Breast epithelium (tissue), 4 donors: ENCODE measurements around the gene CPEB1. TPM values are rescaled to one million over a fixed set of nuclear protein-coding genes. Genes with fewer than 3 reads are reported as not detected.

ENCODE experiments used
- DNase-seq, 2 donors: peaks; one replicate each; pipeline ENCODE4 v3.0.0-alpha.2; 2019; ENCODE audit warnings: low spot score in 2 of 2
- H3K27ac ChIP-seq, 2 donors: fragments of 200-600 bp; sonication (generic) in 1 of 2; one replicate each; pipeline ENCODE4 v1.5.1; 2016 to 2019; ENCODE audit warnings: mild to moderate bottlenecking in 1 of 2
- H3K27me3 ChIP-seq, 2 donors: fragments of 200-600 bp; sonication (generic) in 1 of 2; one replicate each; pipeline versions ENCODE4 v1.5.1 to v1.6.0; 2017 to 2019; ENCODE audit warnings: control low read depth in 1 of 2, mild to moderate bottlenecking in 1 of 2
- H3K36me3 ChIP-seq: fragments of 200-600 bp; one replicate; pipeline ENCODE4 v1.5.1; 2019
- H3K4me1 ChIP-seq, 2 donors: fragments of 200-600 bp; sonication (generic); one replicate each; pipeline ENCODE4 v1.5.1; 2016 to 2019; ENCODE audit warnings: control low read depth in 1 of 2
- H3K4me3 ChIP-seq, 3 donors: fragments of 200-600 bp; sonication (generic); 1 replicate in 2 of 3; 2 replicates in 1 of 3; pipeline ENCODE4 v1.5.1; 2016 to 2019; ENCODE audit warnings: mild to moderate bottlenecking in 3 of 3, moderate library complexity in 2 of 3
- H3K9me3 ChIP-seq, 2 donors: fragments of 200-600 bp; sonication (generic) in 1 of 2; one replicate each; pipeline ENCODE4 v1.5.1; 2016 to 2019; ENCODE audit warnings: control low read depth in 1 of 2
- CTCF ChIP-seq, 3 donors: fragments of 450-650 bp; IDR thresholded peaks; one replicate each; pipeline ENCODE4 v1.5.1; 2016 to 2017; ENCODE audit warnings: antibody characterized with exemption in 3 of 3, mild to moderate bottlenecking in 3 of 3, moderate library complexity in 3 of 3
- POLR2A ChIP-seq: fragments of 450-650 bp; IDR thresholded peaks from one replicate; pipeline ENCODE4 v1.6.1; 2016; ENCODE audit warnings: antibody characterized with exemption, mild to moderate bottlenecking, moderate library complexity
- POLR2AphosphoS5 ChIP-seq, 3 donors: sonication (generic); formaldehyde crosslinking; IDR thresholded peaks; one replicate each; pipeline ENCODE4 v1.6.1; 2017; ENCODE audit warnings: antibody characterized with exemption in 3 of 3
- intact Hi-C: fragments of 100-400 bp; cut with DNase I; formaldehyde crosslinking; loops from one replicate; pipeline ENCODE4 v1.15.1; 2023; ENCODE audit warnings: low total_unique reads
- total RNA-seq, 3 donors: library from RNA; depleted of rRNA; stranded (reverse); fragments of >200 nt; gene quantifications; one replicate each; pipeline ENCODE4 v1.1.0, GENCODE V29; 2016

CPEB1 gene
- total RNA-seq, 3 donors from 2014 or later: 2.2 to 6.9 (median 4.6) TPM

GRCh38 chr15:82640672-82641071, 6.5 kb downstream of the CPEB1 start:
- Histone ChIP-seq H3K36me3 (no peaks in the 10 kb centered on the region), H3K27ac (no peak overlapping the region), H3K27me3 (peaks cover 0 to 30% of the 10 kb centered on the region in 2 donors), H3K4me1 (no peaks in the 10 kb centered on the region), H3K4me3 (no peak overlapping the region), H3K9me3 (no peaks in the 10 kb centered on the region)
- TF ChIP-seq CTCF (IDR thresholded peaks at IDR 0.05): no peak
- no peak for TF ChIP-seq POLR2A
- no peak for TF ChIP-seq POLR2AphosphoS5 (IDR thresholded peaks at IDR 0.05)
- DNase-seq: no peak
- intact Hi-C loops: no loop called here

DNA sequence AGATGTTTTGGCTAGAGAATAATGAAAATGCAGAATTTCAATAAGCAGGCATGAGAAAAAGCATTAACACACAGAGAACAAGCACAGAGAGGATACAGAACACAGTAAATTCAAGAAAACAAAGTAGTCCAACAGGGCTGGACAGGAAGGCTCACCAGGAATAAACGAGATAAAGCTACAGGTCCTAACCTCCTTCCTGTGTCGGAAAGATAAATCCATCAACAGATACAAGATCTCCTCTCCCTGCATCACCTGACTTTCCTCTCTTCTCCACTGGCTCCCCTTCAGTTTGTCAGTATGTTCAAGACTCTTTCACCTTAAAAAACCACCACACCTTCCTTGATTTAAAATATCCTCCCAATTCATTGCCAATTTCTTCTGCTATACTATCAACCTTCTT, 11.4 kb downstream of the CPEB1 start:
- H3K36me3 ChIP-seq: no peaks in the 10 kb centered on the region
- no peak overlapping the region for H3K27ac ChIP-seq
- no peak overlapping the region for H3K4me3 ChIP-seq
- H3K4me1 ChIP-seq: no peaks in the 10 kb centered on the region
- intact Hi-C loops: no loop called here
- peaks cover 0 to 3% of the 10 kb centered on the region in 2 donors for H3K27me3 ChIP-seq
- no peak for DNase-seq
- no peak for TF ChIP-seq POLR2A
- TF ChIP-seq CTCF (IDR thresholded peaks at IDR 0.05): no peak
- no peak for TF ChIP-seq POLR2AphosphoS5 (IDR thresholded peaks at IDR 0.05)
- H3K9me3 ChIP-seq: no peaks in the 10 kb centered on the region

DNA sequence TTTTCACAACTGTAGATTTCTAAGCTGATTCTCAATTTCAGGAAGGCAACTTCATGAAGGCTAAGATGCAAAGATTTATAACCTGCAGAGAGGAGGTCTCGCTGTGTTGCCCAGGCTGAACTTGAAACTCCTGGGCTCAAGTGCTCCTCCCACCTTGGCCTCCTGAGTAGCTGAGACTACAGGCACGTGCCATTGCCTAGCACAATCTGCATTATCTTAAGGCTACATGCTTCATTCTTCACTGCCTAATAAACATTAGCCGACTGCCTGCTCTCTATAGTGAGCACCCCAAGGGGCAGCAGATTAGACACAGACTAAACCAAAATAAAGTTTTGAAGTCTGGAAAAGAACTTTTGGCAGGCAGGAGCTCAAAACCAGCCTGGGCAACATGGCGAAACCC, 17.1 kb downstream of the CPEB1 start:
- Histone ChIP-seq H3K27ac (no peak overlapping the region), H3K4me3 (no peak overlapping the region), H3K4me1 (no peaks in the 10 kb centered on the region), H3K36me3 (no peaks in the 10 kb centered on the region), H3K9me3 (no peaks in the 10 kb centered on the region), H3K27me3 (no peaks in the 10 kb centered on the region)
- TF ChIP-seq POLR2AphosphoS5 (IDR thresholded peaks at IDR 0.05) (no peak), POLR2A (no peak), CTCF (IDR thresholded peaks at IDR 0.05) (no peak)
- no peak for DNase-seq
- intact Hi-C loops: no loop called here

- H3K4me3 ChIP-seq: no peak overlapping the region
- intact Hi-C loops: no loop called here
- H3K27ac ChIP-seq: no peak overlapping the region
These were observed 22.0 kb downstream of the CPEB1 start for GRCh38 chr15:82625136-82625535.

DNA sequence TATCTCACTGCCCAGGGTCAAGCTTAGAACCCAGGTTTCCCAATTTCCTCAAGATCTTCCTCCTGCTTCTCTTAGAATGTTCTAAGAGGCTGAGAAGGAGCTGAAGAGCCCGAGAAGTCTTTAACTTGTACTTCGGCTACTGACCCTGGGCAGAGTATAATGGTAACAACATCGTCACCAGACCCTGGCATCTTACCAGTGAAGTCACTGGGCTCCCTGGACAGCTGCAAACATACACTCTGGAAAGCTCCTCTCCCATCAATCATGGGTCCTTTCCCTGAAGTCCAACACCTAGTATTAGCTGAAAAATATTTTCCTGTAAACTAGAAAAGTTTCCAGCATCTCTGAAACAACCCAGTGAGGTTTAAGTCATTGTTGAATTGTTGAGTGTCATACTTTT, 22.7 kb downstream of the CPEB1 start:
- Histone ChIP-seq H3K36me3 (no peaks in the 10 kb centered on the region), H3K9me3 (no peaks in the 10 kb centered on the region), H3K4me3 (no peak overlapping the region), H3K4me1 (no peaks in the 10 kb centered on the region), H3K27ac (no peak overlapping the region), H3K27me3 (no peaks in the 10 kb centered on the region)
- no peak for TF ChIP-seq POLR2A
- no peak for TF ChIP-seq CTCF (IDR thresholded peaks at IDR 0.05)
- TF ChIP-seq POLR2AphosphoS5 (IDR thresholded peaks at IDR 0.05): no peak
- intact Hi-C loops: no loop called here
- DNase-seq: no peak

More at GRCh38 chr15:82625136-82625535, 22.0 kb downstream of the CPEB1 start:
- TF ChIP-seq POLR2AphosphoS5 (IDR thresholded peaks at IDR 0.05) (no peak), POLR2A (no peak), CTCF (IDR thresholded peaks at IDR 0.05) (no peak)
- Histone ChIP-seq H3K27me3 (no peaks in the 10 kb centered on the region), H3K4me1 (no peaks in the 10 kb centered on the region), H3K9me3 (no peaks in the 10 kb centered on the region), H3K36me3 (no peaks in the 10 kb centered on the region)
- no peak for DNase-seq
